Adrenal gland (tissue), 12 donors: ENCODE results near the gene BCAS3. TPM values are rescaled to one million over a fixed set of nuclear protein-coding genes. Genes with fewer than 3 reads are reported as not detected.

ENCODE experiments used
- DNase-seq, 7 donors: peaks; one replicate each; pipeline ENCODE4 v3.0.0-alpha.2; 2019 to 2020
- H3K27ac ChIP-seq, 5 donors: fragments of 200-600 bp; sonication (generic) in 4 of 5; 1 replicate in 3 of 5; 2 replicates in 2 of 5; pipeline versions ENCODE4 v1.5.1 to v1.8.0; 2016 to 2020; ENCODE audit warnings: mild to moderate bottlenecking in 1 of 5
- H3K27me3 ChIP-seq: fragments of 200-600 bp; 2 replicates; pipeline ENCODE4 v1.8.0; 2021
- H3K36me3 ChIP-seq, 2 donors: fragments of 200-600 bp; replicated peaks in 1 of 2; 1 replicate in 1 of 2; 2 replicates in 1 of 2; pipeline versions ENCODE4 v1.5.1 to v1.8.0; 2018 to 2022
- H3K4me1 ChIP-seq, 2 donors: fragments of 200-600 bp; replicated peaks in 1 of 2; 1 replicate in 1 of 2; 2 replicates in 1 of 2; pipeline versions ENCODE4 v1.5.1 to v1.8.0; 2018 to 2021
- H3K4me3 ChIP-seq, 4 donors: fragments of 200-600 bp; sonication (generic) in 3 of 4; one replicate each; pipeline ENCODE4 v1.5.1; 2016 to 2018
- H3K9me3 ChIP-seq, 3 donors: fragments of 200-600 bp; sonication (generic) in 1 of 3; replicated peaks in 1 of 3; 1 replicate in 2 of 3; 2 replicates in 1 of 3; pipeline versions ENCODE4 v1.5.1 to v1.8.0; 2016 to 2021
- CTCF ChIP-seq, 6 experiments: fragments of 450-650 bp in 4 of 6; fragments of 200-600 bp in 2 of 6; sonication (generic) in 1 of 6; IDR thresholded peaks; 1 replicate in 5 of 6; 2 replicates in 1 of 6; pipeline versions ENCODE4 v1.5.1 to v1.8.0; 2016 to 2021; ENCODE audit warnings: antibody characterized with exemption in 6 of 6, mild to moderate bottlenecking in 2 of 6, moderate library complexity in 1 of 6
- POLR2A ChIP-seq, 2 donors: fragments of 450-650 bp; IDR thresholded peaks; one replicate each; pipeline ENCODE4 v1.6.1; 2017; ENCODE audit warnings: antibody characterized with exemption in 2 of 2, mild to moderate bottlenecking in 2 of 2, moderate library complexity in 1 of 2
- WGBS, 4 donors: extraction: QIAGEN DNeasy Blood & Tissue Kit in 2 of 4; methylation state at CpG; one replicate each; pipeline versions ENCODE4 v1.1.5 to v1.1.7; 2013 to 2017; 5-methylcytosine and 5-hydroxymethylcytosine counted together
- intact Hi-C, 2 donors: fragments of 100-400 bp; cut with DNase I; formaldehyde crosslinking; loops; one replicate each; pipeline versions ENCODE4 v1.14.1 to v1.15.0; 2022 to 2023
- polyA plus RNA-seq, 3 donors: library from polyadenylated mRNA; stranded (reverse); fragments of 200-250 nt in 2 of 3; fragments of 350-450 nt in 1 of 3; fragmentation: Illumina TruSeq in 1 of 3; extraction: RNeasy Lipid Tissue Mini Kit (QIAGEN cat#74804) in 1 of 3; gene quantifications; one replicate each; pipeline ENCODE4 v1.2.3, GENCODE V29; 2013 to 2014
- total RNA-seq, 9 donors: library from RNA; depleted of rRNA in 4 of 9; stranded (reverse); fragments of >200 nt in 4 of 9; fragments of 120-200 nt in 1 of 9; fragmentation: NEBNext Ultra II Directional in 1 of 9; extraction: Animal tissue kit (Norgen Biotek cat#: 25700) in 1 of 9; gene quantifications; one replicate each; pipeline versions ENCODE4 v1.1.0 to v1.2.4, GENCODE V29; 2013 to 2023
- donor health status: healthy with polysubstance abuse.
- donor health status: Bipolar disorder and iron deficiency.
- donor health status: DM: yes; HTN: yes; CAD: no.
- donor health status: DM: no; HTN: no; CAD: no.
- donor health status: DM: no; HTN: no; CAD: no.
- donor health status: DM: yes; HTN: yes; CAD: no.

The BCAS3 gene
- total and polyA plus RNA-seq, 12 donors = 9.4 to 105 (median 29.0) TPM

- no peak overlapping the region for H3K27ac ChIP-seq
- H3K27me3 ChIP-seq = no peaks in the 10 kb centered on the region
- DNase-seq = no peak
- WGBS, 4 donors = 65 to 77% (median 69%) methylated on average over 5 of the region's 5 CpGs
- no peaks in the 10 kb centered on the region for H3K36me3 ChIP-seq
- H3K9me3 ChIP-seq = no peaks in the 10 kb centered on the region
- H3K4me3 ChIP-seq = no peak overlapping the region
- no peaks in the 10 kb centered on the region for H3K4me1 ChIP-seq
- intact Hi-C loops = no loop called here
- TF ChIP-seq CTCF (IDR thresholded peaks at IDR 0.05) (no peak), POLR2A (IDR thresholded peaks at IDR 0.05) (no peak)
These were observed 66.1 kb downstream of the BCAS3 start for GRCh38 chr17:60743799-60744198.

DNA sequence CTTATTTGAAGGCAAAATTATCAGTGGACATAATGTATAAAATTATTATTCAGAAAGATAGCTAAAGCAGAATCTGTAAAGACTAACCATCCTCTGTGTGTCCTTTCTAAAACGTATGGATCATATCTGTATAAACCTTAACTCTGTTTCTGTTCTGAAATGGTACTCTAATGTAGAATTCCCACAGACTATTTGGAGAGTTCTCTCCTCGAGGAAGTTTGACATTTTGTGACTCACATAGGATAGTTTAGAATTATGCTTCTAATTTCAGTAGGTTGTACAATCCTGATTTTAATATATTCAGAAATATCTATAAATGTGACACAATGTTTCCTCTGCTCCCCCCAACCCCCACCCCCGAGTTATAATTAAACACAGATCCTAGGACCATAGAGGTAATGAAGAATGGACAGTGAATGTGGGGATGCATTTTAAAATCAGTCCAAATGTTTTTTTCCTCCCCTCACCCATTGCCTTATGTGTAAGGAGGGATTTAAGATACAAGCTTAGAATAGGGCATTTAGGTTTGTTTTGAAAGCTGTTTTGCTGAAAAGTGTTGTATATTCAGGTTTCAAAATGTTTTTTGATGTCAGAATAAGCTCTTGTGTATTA, 66.8 kb downstream of the BCAS3 start:
- no peaks in the 10 kb centered on the region for H3K27me3 ChIP-seq
- no peak for TF ChIP-seq CTCF (IDR thresholded peaks at IDR 0.05)
- TF ChIP-seq POLR2A (IDR thresholded peaks at IDR 0.05) = no peak

DNA sequence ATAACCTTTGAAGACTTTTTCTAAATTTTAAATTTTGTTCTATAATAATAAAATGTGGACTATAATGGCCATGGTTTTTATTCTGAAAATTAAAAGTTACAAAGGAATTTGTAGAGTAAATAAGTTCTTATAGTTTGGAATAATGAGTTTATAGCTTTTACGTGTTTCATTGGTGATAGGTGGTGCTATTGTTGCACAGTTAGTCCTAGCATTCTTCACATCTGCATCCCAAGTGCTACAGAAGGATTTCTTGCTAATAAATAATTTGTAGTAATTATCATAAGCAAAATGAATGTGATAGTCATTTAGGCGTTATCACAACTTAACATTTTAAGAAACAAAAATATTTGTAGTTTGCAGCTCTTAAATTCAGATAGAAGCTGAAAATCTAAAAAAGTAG, 67.9 kb downstream of the BCAS3 start:
- Histone ChIP-seq H3K36me3 (no peaks in the 10 kb centered on the region), H3K27me3 (no peaks in the 10 kb centered on the region), H3K4me3 (no peak overlapping the region), H3K9me3 (peaks cover 0 to 4% (median 0%) of the 10 kb centered on the region in 3 donors), H3K4me1 (no peaks in the 10 kb centered on the region), H3K27ac (no peak overlapping the region)
- DNase-seq = no peak
- WGBS, 4 donors = 76 to 89% (median 84%) methylated on average over 2 of the region's 2 CpGs
- no peak for TF ChIP-seq CTCF (IDR thresholded peaks at IDR 0.05)
- no peak for TF ChIP-seq POLR2A (IDR thresholded peaks at IDR 0.05)
- intact Hi-C loops = no loop called here

More for the DNA sequence above, 66.8 kb downstream of the BCAS3 start:
- 46 to 57% (median 56%) methylated on average over 3 of the region's 3 CpGs for WGBS, 4 donors
- no peak for DNase-seq
- Histone ChIP-seq H3K27ac (no peak overlapping the region), H3K9me3 (no peaks in the 10 kb centered on the region), H3K4me3 (no peak overlapping the region), H3K36me3 (no peaks in the 10 kb centered on the region), H3K4me1 (no peaks in the 10 kb centered on the region)
- intact Hi-C loops = no loop called here

GRCh38 chr17:60747069-60747808, 69.6 kb downstream of the BCAS3 start:
- no peak overlapping the region for H3K4me3 ChIP-seq
- TF ChIP-seq CTCF (IDR thresholded peaks at IDR 0.05) (no peak), POLR2A (IDR thresholded peaks at IDR 0.05) (no peak)
- no peaks in the 10 kb centered on the region for H3K36me3 ChIP-seq
- intact Hi-C loops = no loop called here
- no peaks in the 10 kb centered on the region for H3K4me1 ChIP-seq
- no peaks in the 10 kb centered on the region for H3K27me3 ChIP-seq
- H3K27ac ChIP-seq = no peak overlapping the region
- DNase-seq = no peak
- 83 to 86% (median 84%) methylated on average over 5 of the region's 5 CpGs for WGBS, 4 donors
- peaks cover 0 to 5% (median 0%) of the 10 kb centered on the region in 3 donors for H3K9me3 ChIP-seq
